KMS-11 (cell line): ENCODE measurements around the gene LPP.

Experiments
- H2AFZ ChIP-seq: fragments of 200-600 bp; sonication (generic); 2 replicates; pipeline ENCODE4 v1.6.1; 2016; ENCODE audit warnings: antibody characterized with exemption, mixed run types, low read depth
- H3K27ac ChIP-seq: fragments of 200-600 bp; sonication (generic); 2 replicates; pipeline ENCODE4 v1.6.1; 2016; ENCODE audit warnings: mild to moderate bottlenecking, mixed run types
- H3K27me3 ChIP-seq: fragments of 200-600 bp; sonication (generic); 2 replicates; pipeline ENCODE4 v1.6.1; 2017; ENCODE audit warnings: mild to moderate bottlenecking, low read depth, mixed run types, moderate library complexity; ENCODE audit not compliant: insufficient read depth
- H3K36me3 ChIP-seq: fragments of 200-600 bp; sonication (generic); 2 replicates; pipeline ENCODE4 v1.6.1; 2017; ENCODE audit warnings: mild to moderate bottlenecking, mixed run types; ENCODE audit not compliant: insufficient read depth
- H3K4me1 ChIP-seq: fragments of 200-600 bp; sonication (generic); 2 replicates; pipeline ENCODE4 v1.6.1; 2016; ENCODE audit warnings: mild to moderate bottlenecking, low read depth, mixed run types; ENCODE audit not compliant: poor library complexity, severe bottlenecking
- H3K4me2 ChIP-seq: fragments of 200-600 bp; sonication (generic); 2 replicates; pipeline ENCODE4 v1.7.0; 2016; ENCODE audit warnings: mild to moderate bottlenecking, mixed run types
- H3K4me3 ChIP-seq: fragments of 200-600 bp; sonication (generic); IDR thresholded peaks from 2 replicates; pipeline ENCODE4 v1.6.1; 2017; ENCODE audit warnings: low read depth, low read length, mixed read lengths; ENCODE audit not compliant: insufficient read depth
- H3K79me2 ChIP-seq: fragments of 200-600 bp; sonication (generic); 2 replicates; pipeline ENCODE4 v1.6.1; 2016; ENCODE audit warnings: low read depth, mixed run types; ENCODE audit not compliant: insufficient read depth
- H3K9ac ChIP-seq: fragments of 200-600 bp; sonication (generic); 2 replicates; pipeline ENCODE4 v1.6.1; 2016; ENCODE audit warnings: mild to moderate bottlenecking, mixed run types
- H4K20me1 ChIP-seq: fragments of 200-600 bp; sonication (generic); 2 replicates; pipeline ENCODE4 v1.6.1; 2016; ENCODE audit warnings: mild to moderate bottlenecking, mixed run types; ENCODE audit not compliant: insufficient read depth
- TF ChIP-seq, protein P1 (sequence below): fragments of 200-600 bp; sonication (generic); conservative IDR thresholded peaks from 2 replicates; pipeline ENCODE4 v1.6.1; 2017; ENCODE audit warnings: low read depth, mild to moderate bottlenecking, antibody characterized with exemption, low read length, moderate library complexity, mixed read lengths

LPP gene

DNA sequence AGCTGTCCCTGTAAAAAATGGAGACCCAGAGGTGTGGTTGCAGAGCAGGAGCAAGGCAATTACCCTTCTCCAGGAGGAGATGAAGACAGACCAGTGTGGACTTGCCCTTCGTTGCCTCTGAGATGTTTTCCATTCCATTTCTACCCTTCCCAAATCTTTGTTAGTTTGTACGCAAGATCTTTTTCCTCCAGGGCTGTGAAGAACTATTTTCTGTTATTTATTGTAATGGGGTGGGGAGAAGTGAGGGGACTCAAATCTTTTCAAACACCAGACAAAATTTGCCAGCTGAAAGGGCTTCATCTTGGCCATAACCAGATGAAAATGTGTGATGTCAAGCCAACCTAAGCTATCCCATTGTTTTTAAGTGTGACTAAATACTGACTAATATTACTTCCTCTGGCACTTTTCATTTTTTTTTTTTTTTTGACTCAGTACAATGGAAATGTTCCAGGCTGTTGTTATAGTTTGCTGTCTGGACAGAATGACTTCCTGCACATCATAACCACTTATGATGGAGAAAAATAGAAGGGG, 746.5 kb downstream of the LPP start:
- no peak overlapping the region for H3K4me3 ChIP-seq
- no peaks in the 10 kb centered on the region for H4K20me1 ChIP-seq
- no peak overlapping the region for H3K4me2 ChIP-seq
- H3K27me3 ChIP-seq = no peaks in the 10 kb centered on the region
- no peak overlapping the region for H2AFZ ChIP-seq
- H3K79me2 ChIP-seq = no peaks in the 10 kb centered on the region
- TF ChIP-seq, protein P1, sequence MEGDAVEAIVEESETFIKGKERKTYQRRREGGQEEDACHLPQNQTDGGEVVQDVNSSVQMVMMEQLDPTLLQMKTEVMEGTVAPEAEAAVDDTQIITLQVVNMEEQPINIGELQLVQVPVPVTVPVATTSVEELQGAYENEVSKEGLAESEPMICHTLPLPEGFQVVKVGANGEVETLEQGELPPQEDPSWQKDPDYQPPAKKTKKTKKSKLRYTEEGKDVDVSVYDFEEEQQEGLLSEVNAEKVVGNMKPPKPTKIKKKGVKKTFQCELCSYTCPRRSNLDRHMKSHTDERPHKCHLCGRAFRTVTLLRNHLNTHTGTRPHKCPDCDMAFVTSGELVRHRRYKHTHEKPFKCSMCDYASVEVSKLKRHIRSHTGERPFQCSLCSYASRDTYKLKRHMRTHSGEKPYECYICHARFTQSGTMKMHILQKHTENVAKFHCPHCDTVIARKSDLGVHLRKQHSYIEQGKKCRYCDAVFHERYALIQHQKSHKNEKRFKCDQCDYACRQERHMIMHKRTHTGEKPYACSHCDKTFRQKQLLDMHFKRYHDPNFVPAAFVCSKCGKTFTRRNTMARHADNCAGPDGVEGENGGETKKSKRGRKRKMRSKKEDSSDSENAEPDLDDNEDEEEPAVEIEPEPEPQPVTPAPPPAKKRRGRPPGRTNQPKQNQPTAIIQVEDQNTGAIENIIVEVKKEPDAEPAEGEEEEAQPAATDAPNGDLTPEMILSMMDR = no peak
- H3K9ac ChIP-seq = no peak overlapping the region
- H3K36me3 ChIP-seq = no peaks in the 10 kb centered on the region
- H3K27ac ChIP-seq = no peak overlapping the region
- H3K4me1 ChIP-seq = no peaks in the 10 kb centered on the region

DNA sequence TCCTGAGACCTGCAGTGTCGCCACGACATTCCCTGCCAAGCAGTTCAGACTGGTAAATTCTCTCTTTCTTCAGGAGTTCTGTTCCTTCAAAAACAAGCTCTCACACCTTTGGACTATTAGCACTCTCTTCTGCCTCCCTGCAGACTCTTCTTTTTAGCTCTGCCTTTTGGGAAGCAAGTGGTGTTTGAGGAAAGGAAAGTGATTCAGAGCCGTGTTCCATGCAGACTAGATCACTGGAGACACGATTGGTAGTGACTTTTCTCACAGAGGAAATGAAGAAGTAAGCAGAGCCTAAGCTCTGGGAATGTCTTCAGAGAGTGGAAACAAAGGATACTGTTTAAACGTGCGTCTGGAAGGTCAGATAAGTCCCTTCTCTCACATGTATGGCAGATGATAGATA, 747.2 kb downstream of the LPP start:
- Histone ChIP-seq H3K79me2 (no peaks in the 10 kb centered on the region), H3K4me2 (no peak overlapping the region), H2AFZ (no peak overlapping the region), H3K4me3 (no peak overlapping the region), H3K9ac (no peak overlapping the region), H3K4me1 (no peaks in the 10 kb centered on the region), H4K20me1 (no peaks in the 10 kb centered on the region), H3K36me3 (no peaks in the 10 kb centered on the region), H3K27ac (no peak overlapping the region), H3K27me3 (no peaks in the 10 kb centered on the region)
- TF ChIP-seq, protein P1 = no peak

DNA sequence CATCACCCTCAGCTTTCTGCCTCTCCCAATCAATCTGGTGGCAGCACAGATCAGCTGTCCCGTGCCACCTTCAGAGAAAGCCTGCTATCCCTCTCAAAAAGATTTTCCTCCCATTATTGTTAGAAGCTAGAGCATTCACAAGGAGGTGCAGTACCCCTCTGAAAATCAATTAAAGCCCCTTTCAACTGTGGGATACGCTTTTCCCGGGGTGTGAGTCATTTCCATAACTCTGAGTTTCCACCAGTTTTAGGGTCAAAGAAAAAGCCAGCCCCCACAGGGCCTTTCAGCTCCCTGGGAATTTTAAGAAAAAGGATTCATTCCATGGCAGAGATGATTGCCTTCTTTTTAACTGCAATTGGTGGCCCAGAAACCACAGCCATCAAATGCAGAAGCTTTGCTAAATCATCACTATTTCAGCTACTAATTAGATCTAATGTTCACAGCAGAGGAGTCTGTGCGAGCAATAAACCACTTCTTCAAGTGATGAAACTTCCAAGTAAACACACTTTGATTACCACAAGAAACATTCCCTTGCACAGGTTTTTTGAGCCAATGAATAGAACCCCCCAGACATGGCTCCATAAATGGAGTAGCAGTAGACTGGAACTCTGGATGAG, 747.8 kb downstream of the LPP start:
- Histone ChIP-seq H3K4me1 (no peaks in the 10 kb centered on the region), H3K4me2 (no peak overlapping the region), H3K36me3 (no peaks in the 10 kb centered on the region), H3K9ac (no peak overlapping the region), H3K4me3 (no peak overlapping the region), H4K20me1 (no peaks in the 10 kb centered on the region), H3K27me3 (no peaks in the 10 kb centered on the region), H3K79me2 (no peaks in the 10 kb centered on the region), H3K27ac (no peak overlapping the region), H2AFZ (no peak overlapping the region)
- TF ChIP-seq, protein P1 = no peak

DNA sequence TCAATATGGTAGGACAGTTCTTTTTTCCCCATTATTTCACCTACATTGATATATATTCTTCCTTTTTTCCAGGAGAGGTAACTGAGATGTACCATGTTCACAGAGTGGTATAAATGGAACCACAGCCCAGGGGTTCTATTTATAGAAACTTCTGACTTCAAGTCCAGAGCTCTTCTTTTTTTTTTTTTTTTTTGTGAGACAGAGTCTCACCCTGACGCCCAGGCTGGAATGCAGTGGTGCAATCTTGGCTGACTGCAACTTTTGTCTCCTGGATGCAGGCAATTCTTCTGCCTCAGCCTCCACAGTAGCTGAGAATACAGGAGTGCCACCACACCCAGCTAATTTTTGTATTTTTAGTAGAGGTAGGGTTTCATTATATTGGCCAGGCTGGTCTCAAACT, 750.7 kb downstream of the LPP start:
- Histone ChIP-seq H2AFZ (no peak overlapping the region), H3K4me1 (no peaks in the 10 kb centered on the region), H3K27me3 (no peaks in the 10 kb centered on the region), H3K36me3 (no peaks in the 10 kb centered on the region), H4K20me1 (no peaks in the 10 kb centered on the region), H3K79me2 (no peaks in the 10 kb centered on the region), H3K4me3 (no peak overlapping the region), H3K9ac (no peak overlapping the region), H3K4me2 (no peak overlapping the region), H3K27ac (no peak overlapping the region)
- TF ChIP-seq, protein P1 = no peak
